ENCODE data around the gene C16orf96.

GRCh38 chr16:4556112-4556511 lies at the start of gene C16orf96:
- no peak for TF ChIP-seq POLR2A (IDR thresholded peaks at IDR 0.05)
- TF ChIP-seq CTCF (IDR thresholded peaks at IDR 0.05) = no peak

All from body of pancreas (tissue), 4 donors.